Activated T-cell treated with anti-CD3 and anti-CD28 coated beads, Interleukin-2, amount 50 U/mL, for 24 hours (primary cell): ENCODE data around the gene RHOU.
"Not testable (repeated sequence)": the region's sequence is repeated elsewhere in the genome, so short reads cannot be mapped to it uniquely, and the experiment has no call there.

Source experiments
- DNase-seq: peaks from one replicate; pipeline ENCODE4 v3.0.0-alpha.2; 2020
- H3K27ac Mint-ChIP-seq: 2 replicates; pipeline ENCODE4 v1.8.0; 2020; ENCODE audit warnings: mild to moderate bottlenecking, mixed read lengths
- H3K27me3 Mint-ChIP-seq: 2 replicates; pipeline ENCODE4 v1.8.0; 2020; ENCODE audit warnings: mixed read lengths
- H3K36me3 Mint-ChIP-seq: 2 replicates; pipeline ENCODE4 v1.8.0; 2020; ENCODE audit warnings: low read depth, mixed read lengths
- H3K4me1 Mint-ChIP-seq: 2 replicates; pipeline ENCODE4 v1.8.0; 2020; ENCODE audit warnings: low read depth, mixed read lengths
- H3K4me3 Mint-ChIP-seq: 2 replicates; pipeline ENCODE4 v1.8.0; 2020; ENCODE audit warnings: mild to moderate bottlenecking, moderate library complexity, mixed read lengths
- H3K9me3 Mint-ChIP-seq: 2 replicates; pipeline ENCODE4 v1.8.0; 2020; ENCODE audit warnings: mixed read lengths

Gene RHOU

DNA sequence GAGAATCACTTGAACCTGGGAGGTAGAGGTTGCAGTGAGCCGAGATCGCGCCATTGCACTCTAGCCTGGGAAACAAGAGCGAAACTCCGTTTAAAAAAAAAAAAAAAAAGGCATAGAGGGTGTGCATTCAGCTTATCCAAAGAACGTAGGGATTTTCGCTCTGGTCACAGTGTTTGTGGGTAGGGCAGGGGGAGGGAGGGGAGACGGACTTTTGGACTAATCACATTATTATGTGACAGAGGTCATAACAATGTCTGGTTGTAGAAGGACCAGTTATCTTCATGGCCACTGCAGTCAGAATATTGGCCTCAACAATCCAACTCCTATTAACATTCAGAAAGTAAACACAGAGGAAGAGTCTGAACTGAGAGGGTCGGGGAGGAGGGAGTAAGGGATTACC, 25.7 kb downstream of the RHOU start:
- no peaks in the 10 kb centered on the region for H3K9me3 Mint-ChIP-seq
- H3K27ac Mint-ChIP-seq = no peak overlapping the region
- H3K4me3 Mint-ChIP-seq = no peak overlapping the region
- H3K27me3 Mint-ChIP-seq = no peaks in the 10 kb centered on the region
- H3K4me1 Mint-ChIP-seq = peaks cover 5% of the 10 kb centered on the region
- no peak for DNase-seq
- H3K36me3 Mint-ChIP-seq = no peaks in the 10 kb centered on the region

DNA sequence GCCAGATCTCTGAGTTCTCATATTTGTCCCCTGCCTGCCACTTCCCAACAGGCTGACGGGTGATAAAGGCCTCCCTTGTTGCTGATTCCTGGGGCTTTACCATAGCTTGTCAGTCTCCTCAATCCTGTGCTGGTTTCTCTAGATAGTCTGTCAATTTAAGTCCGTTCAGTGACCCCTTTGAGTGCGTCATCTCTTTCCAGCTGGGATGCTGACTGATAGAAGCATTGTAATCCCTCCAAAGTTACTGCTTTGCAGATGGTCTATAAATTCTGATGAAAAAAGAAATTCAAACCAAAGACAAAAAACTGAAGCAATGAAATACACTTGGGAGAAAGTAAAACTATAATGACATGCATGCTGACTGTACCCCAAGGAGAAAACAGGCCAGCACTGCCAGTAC, 28.3 kb downstream of the RHOU start:
- H3K27me3 Mint-ChIP-seq = no peaks in the 10 kb centered on the region
- no peaks in the 10 kb centered on the region for H3K36me3 Mint-ChIP-seq
- H3K27ac Mint-ChIP-seq = no peak overlapping the region
- DNase-seq = no peak
- no peaks in the 10 kb centered on the region for H3K9me3 Mint-ChIP-seq
- H3K4me1 Mint-ChIP-seq = peaks cover 14% of the 10 kb centered on the region
- no peak overlapping the region for H3K4me3 Mint-ChIP-seq

DNA sequence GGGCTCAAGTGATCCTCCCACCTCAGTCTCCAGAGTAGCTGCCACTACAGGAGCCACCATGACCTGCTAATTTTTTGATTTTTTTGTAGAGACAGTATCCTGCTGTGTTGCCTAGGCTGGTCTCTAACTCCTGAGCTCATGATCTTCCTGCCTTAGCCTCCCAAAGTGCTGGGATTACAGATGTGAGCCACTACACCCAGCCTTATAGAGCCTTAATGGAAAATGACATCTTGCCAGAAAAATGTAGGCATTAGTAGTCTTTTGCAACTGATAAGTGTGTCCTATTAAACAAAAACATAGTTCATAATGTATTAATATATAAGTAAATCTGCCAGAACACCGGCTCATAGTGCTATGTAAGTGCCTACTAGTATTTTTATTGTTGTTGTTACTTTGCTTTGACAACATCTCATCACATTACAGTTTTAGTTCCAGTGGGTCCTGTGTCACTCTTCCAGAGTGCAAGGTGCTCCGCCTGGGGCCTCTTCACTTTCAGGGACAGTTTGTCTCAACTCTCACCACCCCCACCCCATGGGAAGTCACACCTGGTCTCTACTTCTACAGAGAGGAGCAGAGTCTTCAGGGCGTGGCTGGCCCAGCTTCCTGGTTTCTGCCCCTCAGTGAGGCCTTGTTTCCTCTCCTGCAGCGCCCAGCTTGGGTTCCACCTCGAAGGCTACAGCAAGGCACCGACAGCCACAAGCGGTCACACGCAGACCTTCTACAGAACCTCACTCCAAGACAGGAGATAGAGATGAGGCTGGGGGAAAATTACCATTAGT, 30.1 kb downstream of the RHOU start:
- Mint-ChIP-seq H3K4me3 (no peak overlapping the region), H3K27ac (no peak overlapping the region), H3K36me3 (no peaks in the 10 kb centered on the region), H3K9me3 (no peaks in the 10 kb centered on the region), H3K4me1 (peaks cover 14% of the 10 kb centered on the region), H3K27me3 (no peaks in the 10 kb centered on the region)
- DNase-seq = no peak

DNA sequence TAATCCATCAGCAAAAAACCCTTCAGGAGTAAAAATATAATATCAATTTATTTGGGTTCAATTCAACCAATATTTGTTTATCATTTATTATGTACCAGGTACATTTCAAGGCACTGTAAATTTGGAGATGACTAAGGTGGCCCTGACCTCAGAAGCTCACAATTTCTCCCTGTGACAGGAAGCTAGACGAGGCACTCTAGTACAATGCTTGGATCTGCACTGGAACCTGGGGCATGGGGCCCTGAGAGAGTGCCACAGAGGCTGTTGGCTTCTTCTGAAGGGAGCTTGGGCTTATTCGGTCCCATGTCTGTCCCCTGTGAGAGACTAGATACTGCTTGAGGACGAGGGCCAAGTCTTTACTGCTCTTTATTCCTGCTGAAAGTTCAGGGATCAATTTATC, 31.5 kb downstream of the RHOU start:
- Mint-ChIP-seq H3K9me3 (no peaks in the 10 kb centered on the region), H3K36me3 (no peaks in the 10 kb centered on the region), H3K4me3 (no peak overlapping the region), H3K27me3 (no peaks in the 10 kb centered on the region), H3K27ac (no peak overlapping the region), H3K4me1 (peaks cover 14% of the 10 kb centered on the region)
- DNase-seq = no peak

DNA sequence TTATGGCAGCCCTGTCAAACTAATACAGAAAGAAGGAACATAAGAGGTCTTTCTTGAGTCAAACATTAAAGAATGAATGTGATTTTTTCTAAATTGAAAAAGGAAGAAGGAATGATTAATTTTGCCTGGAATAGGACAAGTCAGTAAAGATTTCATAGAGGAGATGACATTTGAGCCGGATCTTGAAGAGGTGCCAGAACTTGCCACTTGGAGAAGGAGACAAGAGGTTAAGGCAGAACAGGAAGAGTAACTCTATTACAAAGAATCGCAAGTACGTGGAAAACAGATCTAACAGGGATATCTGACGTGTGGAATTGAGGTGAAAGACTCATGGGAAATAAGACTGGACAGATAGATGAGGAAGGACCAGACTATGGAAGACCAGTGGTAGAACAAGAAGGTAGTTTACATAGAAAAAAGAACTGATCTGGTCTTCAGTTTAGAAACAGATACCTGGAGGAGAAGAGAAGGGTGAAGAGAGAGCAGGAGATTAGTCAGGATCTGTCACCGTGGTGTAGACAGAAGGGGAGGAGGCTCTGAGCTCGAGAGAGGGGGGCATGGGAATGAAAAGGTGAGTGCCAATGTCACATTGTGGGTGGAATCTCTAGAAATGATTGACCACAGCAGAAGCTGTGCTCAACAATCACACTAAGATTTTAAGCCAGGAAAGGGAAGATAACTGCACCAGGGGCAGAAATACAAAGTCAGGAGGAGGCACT, 32.5 kb downstream of the RHOU start:
- Mint-ChIP-seq H3K27me3 (no peaks in the 10 kb centered on the region), H3K9me3 (no peaks in the 10 kb centered on the region), H3K4me1 (peaks cover 14% of the 10 kb centered on the region), H3K36me3 (no peaks in the 10 kb centered on the region), H3K4me3 (no peak overlapping the region), H3K27ac (no peak overlapping the region)
- no peak for DNase-seq

DNA sequence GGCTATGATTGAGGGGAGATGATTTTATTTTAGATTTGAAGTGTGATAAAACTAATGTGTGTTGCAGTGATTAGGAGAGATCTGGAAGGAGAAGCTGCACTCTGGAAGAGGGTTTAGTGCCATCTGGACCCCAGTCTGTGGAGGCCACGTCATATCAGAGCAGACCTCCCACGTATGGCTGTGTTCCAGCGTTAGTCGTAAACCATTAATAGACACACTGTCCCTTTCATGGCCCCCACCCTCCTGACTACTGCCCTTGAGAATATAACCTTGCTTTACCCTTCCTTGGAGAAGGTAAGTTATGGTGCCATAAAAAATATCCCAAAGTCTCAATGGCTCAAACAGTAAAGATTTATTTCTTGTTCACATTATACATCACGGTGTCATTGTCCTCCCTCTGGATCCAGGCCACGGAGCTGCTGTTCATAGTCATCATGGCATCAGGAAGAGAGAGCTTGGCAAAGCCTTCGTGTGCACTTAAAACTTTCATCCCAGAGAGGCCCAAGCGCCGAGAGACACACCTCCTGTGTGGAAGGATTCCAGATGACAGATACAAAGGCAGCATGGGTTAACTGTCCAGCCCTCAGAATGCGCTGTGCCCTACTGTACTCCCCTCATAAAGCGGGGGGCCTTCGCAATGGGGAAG, 33.2 kb downstream of the RHOU start:
- Mint-ChIP-seq H3K4me3 (no peak overlapping the region), H3K27me3 (no peaks in the 10 kb centered on the region), H3K27ac (no peak overlapping the region), H3K9me3 (no peaks in the 10 kb centered on the region), H3K36me3 (no peaks in the 10 kb centered on the region), H3K4me1 (peaks cover 15% of the 10 kb centered on the region)
- no peak for DNase-seq

DNA sequence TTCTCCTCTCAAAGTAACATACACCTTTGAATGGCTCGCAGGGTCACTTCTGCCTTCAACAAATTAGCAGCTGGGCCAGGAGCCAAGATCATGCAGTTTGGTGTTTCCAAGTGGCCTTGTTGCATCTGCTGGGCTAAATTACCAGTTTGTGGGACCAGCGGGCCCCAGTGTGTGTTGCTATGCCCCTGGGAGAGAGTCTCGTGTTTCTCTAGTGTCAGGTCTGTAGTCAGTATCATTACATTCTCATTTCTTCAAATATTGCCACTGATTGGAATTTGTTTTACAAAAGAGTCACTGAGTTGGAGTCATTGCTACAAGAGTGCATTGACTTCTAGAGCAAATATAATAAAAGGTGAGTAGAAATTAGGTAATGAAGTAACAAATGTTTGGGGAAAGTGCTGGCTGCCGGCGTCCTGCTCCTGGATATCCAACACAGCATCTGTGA, 35.5 kb downstream of the RHOU start:
- H3K9me3 Mint-ChIP-seq = no peaks in the 10 kb centered on the region
- H3K27me3 Mint-ChIP-seq = no peaks in the 10 kb centered on the region
- DNase-seq = no peak
- no peaks in the 10 kb centered on the region for H3K36me3 Mint-ChIP-seq
- no peak overlapping the region for H3K4me3 Mint-ChIP-seq
- H3K4me1 Mint-ChIP-seq = peaks cover 14% of the 10 kb centered on the region
- H3K27ac Mint-ChIP-seq = no peak overlapping the region

DNA sequence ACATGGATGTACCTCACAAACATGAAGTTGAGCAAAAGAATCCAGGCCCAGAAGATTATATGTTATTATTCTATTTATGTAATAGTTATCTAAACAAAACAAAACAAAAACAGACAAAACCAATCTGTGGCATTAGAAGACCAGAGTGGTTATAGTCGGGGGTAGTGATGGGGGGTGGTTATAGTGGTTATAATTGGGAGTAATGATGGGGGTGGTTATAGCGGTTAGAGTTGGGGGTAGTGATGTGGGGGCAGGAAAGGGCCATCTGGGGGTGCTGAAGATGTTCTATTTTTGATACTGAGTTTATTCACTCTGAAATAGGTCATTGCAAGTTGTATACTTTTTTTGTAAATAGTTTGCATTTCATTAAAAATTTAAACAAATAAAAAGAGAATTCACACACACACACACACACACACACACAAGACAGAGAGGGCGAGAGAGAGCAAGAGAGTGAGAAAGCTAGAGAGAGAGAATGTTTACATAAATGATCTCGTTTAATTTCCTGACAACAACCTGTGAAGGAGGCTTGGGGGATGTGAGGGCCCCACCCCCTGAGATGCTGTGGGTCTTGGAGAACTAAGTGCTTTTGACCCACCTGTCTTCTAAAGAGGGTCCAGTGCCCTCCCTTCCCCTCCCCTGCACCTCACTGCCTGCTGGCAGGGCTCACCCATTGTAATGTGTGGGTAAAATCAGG, 37.4 kb downstream of the RHOU start:
- H3K4me3 Mint-ChIP-seq = no peak overlapping the region
- H3K27me3 Mint-ChIP-seq = no peaks in the 10 kb centered on the region
- no peak for DNase-seq
- peaks cover 11% of the 10 kb centered on the region for H3K4me1 Mint-ChIP-seq
- H3K9me3 Mint-ChIP-seq = no peaks in the 10 kb centered on the region
- H3K27ac Mint-ChIP-seq = no peak overlapping the region
- no peaks in the 10 kb centered on the region for H3K36me3 Mint-ChIP-seq

DNA sequence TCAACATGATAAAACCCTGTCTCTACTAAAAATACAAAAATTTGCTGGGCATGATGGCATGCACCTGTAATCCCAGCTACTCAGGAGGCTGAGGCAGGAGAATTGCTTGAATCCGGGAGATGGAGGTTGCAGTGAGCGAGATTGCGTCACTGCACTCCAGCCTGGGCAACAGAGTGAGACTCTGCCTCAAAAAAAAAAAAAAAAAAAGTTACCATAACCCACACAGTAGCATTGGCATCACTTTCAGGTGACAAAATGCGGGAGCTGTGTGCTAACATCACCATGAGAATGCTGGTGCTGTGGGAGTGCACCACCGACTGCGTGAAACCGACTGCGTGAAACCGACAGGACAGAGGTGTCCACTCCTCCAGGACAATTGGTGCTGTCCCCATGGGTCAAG, 40.7 kb downstream of the RHOU start:
- DNase-seq, H3K36me3 Mint-ChIP-seq, H3K9me3 Mint-ChIP-seq, H3K27ac Mint-ChIP-seq, H3K4me3 Mint-ChIP-seq, H3K4me1 Mint-ChIP-seq, H3K27me3 Mint-ChIP-seq: not testable (repeated sequence)

DNA sequence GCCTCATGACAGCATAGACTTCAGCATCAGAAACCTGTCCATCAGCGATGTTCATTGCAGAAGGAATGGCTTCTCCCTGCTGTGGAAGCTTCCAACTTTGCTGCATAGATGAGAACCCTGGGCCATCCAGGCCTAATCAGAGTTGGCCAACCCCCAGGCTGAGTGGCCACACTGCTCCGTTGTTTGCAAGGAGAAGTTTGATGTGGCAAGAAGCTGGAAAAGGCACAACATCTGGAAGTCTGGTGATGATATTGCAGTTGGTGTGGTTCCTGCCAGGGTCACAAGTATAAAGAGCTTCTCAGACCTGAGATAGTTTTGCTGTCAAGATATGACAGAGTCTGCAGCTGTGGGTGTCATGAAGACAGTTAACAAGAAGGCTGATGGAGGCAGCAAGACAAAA, 41.2 kb downstream of the RHOU start:
- H3K27ac Mint-ChIP-seq = no peak overlapping the region
- peaks cover 5% of the 10 kb centered on the region for H3K4me1 Mint-ChIP-seq
- no peaks in the 10 kb centered on the region for H3K9me3 Mint-ChIP-seq
- no peak for DNase-seq
- no peaks in the 10 kb centered on the region for H3K36me3 Mint-ChIP-seq
- H3K4me3 Mint-ChIP-seq = no peak overlapping the region
- no peaks in the 10 kb centered on the region for H3K27me3 Mint-ChIP-seq

DNA sequence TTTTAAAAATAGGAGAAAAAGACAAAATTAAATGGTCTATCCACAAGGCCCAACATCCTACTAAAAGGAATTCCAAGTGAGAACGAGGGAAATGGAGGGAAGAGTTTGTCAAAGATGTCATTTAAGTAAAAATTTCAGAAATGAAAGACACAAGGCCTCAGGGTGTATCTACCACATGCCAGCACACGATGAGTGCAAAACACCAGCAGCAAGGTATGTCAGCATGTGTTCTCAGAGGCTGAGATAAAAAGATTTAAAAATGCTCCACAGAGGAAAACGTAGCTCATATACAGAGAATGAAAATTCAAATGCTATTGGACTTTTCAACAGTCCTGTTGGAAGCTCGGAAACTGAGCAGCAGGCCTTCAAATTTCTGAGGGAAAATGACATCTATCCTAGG, 42.0 kb downstream of the RHOU start:
- Mint-ChIP-seq H3K4me1 (peaks cover 5% of the 10 kb centered on the region), H3K27me3 (no peaks in the 10 kb centered on the region), H3K36me3 (no peaks in the 10 kb centered on the region), H3K27ac (no peak overlapping the region), H3K9me3 (no peaks in the 10 kb centered on the region), H3K4me3 (no peak overlapping the region)
- no peak for DNase-seq

DNA sequence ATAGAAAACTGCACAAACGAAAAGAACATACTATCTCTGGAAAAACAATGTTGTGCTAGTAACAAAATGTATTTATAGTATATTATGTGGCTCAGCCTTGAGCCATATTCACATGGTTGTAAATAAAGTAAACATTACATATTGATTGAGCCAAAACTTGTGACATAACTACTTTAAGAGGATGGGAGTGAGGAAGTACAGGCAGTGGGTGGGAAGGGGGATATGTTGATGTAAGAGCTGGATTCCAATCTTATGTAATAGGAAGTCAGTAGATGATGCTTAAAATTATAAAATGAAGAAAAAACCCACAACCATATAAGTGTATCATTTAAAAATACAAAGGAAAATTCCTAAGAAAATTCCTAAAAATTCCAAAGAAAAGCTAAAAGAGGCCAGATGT, 42.7 kb downstream of the RHOU start:
- Mint-ChIP-seq H3K27me3 (no peaks in the 10 kb centered on the region), H3K4me3 (no peak overlapping the region), H3K36me3 (no peaks in the 10 kb centered on the region), H3K4me1 (peaks cover 5% of the 10 kb centered on the region), H3K27ac (no peak overlapping the region), H3K9me3 (no peaks in the 10 kb centered on the region)
- DNase-seq = no peak

DNA sequence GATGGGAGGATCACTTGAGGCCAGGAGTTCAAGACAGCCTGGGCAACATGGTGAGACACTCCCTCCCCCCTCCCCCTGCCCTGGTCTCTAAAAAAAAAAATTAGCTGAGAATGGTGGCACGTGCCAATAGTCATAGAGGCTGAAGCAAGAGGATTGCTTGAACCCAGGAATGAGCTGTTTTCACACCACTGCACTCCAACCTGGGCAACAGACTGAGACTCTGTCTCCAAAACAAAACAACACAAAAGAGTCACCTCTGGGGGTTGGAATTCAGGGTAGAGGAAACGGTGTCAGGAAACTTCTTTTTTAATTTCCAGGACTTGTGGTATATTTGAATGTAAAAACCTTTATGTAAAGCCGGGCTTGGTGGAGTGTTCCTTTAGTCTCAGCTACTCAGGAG, 43.2 kb downstream of the RHOU start:
- Mint-ChIP-seq H3K27ac (no peak overlapping the region), H3K36me3 (no peaks in the 10 kb centered on the region), H3K4me1 (peaks cover 4% of the 10 kb centered on the region), H3K27me3 (no peaks in the 10 kb centered on the region), H3K4me3 (no peak overlapping the region), H3K9me3 (no peaks in the 10 kb centered on the region)
- no peak for DNase-seq

DNA sequence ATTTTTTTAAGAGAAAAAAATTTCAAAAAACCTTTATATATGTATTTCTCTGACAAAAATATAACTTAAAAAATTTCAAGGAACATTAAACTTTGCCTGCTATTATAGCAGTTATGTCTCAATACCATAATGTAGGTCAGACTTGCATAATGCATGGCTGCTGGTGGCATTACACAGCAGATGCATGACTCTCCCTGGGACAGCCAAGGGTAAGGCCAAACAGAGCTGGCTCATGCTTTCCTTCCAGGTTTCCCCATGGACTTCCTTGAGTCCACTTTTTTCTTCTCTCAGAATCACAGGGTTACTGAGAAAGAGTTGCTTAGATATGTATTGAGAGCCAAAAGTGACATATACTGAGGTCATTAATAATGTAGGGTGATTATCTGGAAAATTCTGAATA, 43.7 kb downstream of the RHOU start:
- no peaks in the 10 kb centered on the region for H3K36me3 Mint-ChIP-seq
- DNase-seq = no peak
- no peaks in the 10 kb centered on the region for H3K9me3 Mint-ChIP-seq
- no peaks in the 10 kb centered on the region for H3K27me3 Mint-ChIP-seq
- H3K4me3 Mint-ChIP-seq = no peak overlapping the region
- H3K27ac Mint-ChIP-seq = no peak overlapping the region
- H3K4me1 Mint-ChIP-seq = peaks cover 4% of the 10 kb centered on the region
